GM12864 (cell line): ENCODE results near the gene GP1BB.
"Not testable (repeated sequence)": the region's sequence is repeated elsewhere in the genome, so short reads cannot be mapped to it uniquely, and the experiment has no call there.

Experiments used
- DNase-seq: peaks from one replicate; pipeline ENCODE4 v3.0.0-alpha.2; 2011; ENCODE audit warnings: low read depth
- H3K4me3 ChIP-seq: 2 replicates; pipeline ENCODE4 v1.5.1; 2011; ENCODE audit warnings: mild to moderate bottlenecking, low read depth, low read length, control low read depth
- TF ChIP-seq, protein P1 (sequence below): IDR thresholded peaks from 2 replicates; pipeline ENCODE4 v1.5.1; 2011; ENCODE audit warnings: low read depth, mild to moderate bottlenecking, moderate library complexity, low read length, control low read depth, inconsistent platforms; ENCODE audit errors: missing control alignments

The GP1BB gene

DNA sequence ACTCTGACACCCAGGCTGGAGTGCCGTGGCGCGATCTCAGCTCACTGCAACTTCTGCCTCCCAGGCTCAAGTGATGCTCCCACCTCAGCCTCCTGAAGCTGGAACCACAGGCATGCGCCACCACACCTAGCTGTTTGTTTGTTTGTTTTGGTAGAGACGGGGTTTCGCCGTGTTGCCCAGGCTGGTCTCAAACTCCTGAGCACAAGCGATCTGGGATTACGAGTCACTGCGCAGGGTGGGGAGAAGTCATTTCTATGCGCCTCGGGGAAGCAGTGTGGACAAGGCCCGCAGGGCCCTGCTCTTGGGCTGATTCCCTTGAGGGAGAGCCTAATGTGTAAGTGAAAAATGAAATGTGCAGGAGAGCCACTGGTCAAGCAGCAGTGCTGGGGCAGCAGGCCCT is 28.6 kb upstream of the GP1BB start:
- no peak overlapping the region for H3K4me3 ChIP-seq
- no peak for DNase-seq
- TF ChIP-seq, protein P1, sequence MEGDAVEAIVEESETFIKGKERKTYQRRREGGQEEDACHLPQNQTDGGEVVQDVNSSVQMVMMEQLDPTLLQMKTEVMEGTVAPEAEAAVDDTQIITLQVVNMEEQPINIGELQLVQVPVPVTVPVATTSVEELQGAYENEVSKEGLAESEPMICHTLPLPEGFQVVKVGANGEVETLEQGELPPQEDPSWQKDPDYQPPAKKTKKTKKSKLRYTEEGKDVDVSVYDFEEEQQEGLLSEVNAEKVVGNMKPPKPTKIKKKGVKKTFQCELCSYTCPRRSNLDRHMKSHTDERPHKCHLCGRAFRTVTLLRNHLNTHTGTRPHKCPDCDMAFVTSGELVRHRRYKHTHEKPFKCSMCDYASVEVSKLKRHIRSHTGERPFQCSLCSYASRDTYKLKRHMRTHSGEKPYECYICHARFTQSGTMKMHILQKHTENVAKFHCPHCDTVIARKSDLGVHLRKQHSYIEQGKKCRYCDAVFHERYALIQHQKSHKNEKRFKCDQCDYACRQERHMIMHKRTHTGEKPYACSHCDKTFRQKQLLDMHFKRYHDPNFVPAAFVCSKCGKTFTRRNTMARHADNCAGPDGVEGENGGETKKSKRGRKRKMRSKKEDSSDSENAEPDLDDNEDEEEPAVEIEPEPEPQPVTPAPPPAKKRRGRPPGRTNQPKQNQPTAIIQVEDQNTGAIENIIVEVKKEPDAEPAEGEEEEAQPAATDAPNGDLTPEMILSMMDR = no peak

DNA sequence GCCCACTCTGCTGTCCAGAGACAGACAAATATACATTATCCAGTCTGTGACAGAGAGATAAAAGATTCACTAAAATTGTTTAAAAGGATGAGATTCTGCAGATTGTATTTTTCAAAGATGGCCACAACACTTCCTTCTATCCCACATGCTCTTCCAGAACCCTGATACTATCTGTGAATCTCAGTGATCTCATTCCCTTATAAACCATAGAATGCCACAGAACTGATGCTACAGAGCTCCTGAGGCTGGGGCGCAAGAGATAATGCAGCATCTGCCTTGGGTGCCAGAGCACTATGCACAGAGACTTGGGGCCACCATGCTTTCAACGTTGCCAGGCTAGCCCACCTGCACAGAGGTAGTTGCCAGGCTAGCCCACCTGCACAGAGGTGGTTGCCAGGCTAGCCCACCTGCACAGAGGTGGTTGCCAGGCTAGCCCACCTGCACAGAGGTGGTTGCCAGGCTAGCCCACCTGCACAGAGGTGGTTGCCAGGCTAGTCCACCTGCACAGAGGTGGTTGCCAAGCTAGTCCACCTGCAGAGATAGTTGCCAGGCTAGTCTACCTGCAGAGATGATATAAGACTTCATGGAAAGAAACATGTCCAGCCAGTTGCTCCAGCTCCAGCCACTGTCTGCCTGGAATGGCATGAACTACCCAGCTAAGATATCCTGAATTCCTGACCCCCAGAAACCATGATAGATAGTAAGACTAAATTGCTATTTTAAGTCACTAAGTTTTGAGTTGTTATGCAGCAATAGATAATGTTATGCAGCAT is 26.6 kb upstream of the GP1BB start:
- TF ChIP-seq, protein P1 = no peak
- DNase-seq = no peak
- H3K4me3 ChIP-seq = no peak overlapping the region

DNA sequence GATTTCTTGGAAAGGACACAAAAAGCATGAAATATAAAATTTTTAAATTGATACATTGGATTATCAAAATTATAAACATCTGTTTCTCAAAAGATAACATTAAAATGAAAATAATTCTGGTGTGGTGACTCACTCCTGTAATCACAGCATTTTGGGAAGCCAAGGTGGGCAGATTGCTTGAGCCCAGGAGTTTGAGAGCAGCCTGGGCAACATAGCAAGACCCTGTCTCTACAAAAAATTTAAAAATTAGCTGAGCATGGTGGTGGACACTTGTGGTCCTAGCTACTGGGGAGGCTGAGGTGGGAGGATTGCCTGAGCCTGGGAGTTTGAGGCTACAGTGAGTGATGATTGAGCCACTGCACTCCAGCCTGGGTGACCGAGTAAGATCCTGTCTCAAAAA is 25.5 kb upstream of the GP1BB start:
- H3K4me3 ChIP-seq, DNase-seq: not testable (repeated sequence)

DNA sequence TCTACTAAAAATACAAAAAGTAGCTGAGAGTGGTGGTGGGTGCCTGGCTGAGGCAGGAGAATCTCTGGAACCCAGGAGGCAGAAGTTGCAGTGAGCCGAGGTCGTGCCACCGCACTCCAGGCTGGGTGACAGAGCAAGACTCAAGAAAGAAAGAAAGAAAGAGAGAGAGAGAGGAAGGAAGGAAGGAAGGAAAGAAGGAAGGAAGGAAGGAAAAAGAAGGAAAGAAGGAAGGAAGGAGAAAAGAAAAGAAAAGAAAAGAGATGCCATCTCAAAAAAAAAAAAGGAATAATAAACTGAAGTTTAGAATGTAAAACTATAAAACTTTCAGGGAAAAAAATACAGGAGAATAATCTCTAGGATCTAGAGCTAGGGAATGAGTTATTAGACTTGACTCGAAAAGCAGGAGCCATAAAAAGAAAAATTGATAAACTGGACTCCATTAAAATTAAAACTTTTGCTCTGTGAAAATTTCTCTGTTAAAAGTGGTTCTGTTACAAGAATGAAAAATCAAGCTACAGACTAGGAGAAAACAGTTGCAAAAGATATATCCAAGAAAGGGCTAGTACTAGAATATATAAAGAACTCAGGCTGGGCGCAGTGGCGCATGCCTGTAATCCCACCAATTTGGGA is 22.4 kb upstream of the GP1BB start:
- TF ChIP-seq, protein P1 = no peak
- H3K4me3 ChIP-seq = no peak overlapping the region
- no peak for DNase-seq

DNA sequence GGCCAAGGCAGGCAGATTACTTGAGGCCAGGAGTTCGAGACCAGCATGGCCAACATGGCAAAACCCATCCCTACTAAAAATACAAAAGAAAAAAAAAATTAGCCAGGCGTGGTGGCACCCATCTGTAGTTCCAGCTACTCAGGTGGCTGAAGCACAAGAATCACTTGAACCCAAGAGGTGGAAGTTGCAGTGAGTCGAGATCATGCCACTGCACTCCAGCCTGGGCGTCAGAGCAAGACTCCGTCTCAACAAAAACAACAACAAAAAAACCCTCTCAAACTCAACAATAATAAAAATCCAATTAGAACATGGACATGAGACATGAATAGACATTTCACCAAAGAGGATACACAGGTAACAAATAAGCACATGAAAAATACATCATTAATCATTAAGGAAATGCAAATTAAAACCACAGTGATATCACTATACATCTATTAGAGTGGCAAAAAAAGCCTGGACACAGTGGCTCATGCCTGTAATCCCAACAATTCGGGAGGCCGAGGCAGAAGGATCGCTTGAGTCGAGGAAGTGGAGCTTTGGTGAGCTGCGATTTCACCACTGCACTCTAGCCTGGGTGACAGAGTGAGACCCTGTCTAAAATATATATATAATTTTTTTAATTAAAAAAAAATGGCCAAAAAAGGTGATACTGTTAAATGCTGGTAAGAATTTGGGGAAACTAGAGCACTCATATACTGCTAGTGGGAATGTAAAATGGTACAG is 21.8 kb upstream of the GP1BB start:
- TF ChIP-seq, protein P1 = no peak
- H3K4me3 ChIP-seq = no peak overlapping the region
- DNase-seq = no peak

DNA sequence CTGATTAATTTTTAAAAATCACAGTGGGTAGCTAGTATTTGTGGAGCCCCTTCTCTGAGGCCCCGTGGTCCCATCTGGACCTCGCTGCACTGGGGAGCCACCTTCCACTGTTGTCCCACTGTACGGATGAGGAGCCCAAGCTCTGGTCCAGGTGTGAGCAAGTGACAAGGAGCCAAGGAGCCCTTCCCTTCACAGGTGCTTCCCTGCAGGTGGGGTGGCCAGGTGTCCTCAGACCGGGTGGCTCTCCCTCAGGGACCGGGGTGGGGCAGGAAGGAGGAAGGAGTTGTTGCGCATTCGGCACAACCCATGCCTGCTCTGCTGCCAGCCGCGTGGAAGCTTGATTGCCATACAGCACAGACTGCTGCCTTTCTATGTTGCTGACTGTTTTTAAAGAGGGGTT is 19.5 kb upstream of the GP1BB start:
- no peak for DNase-seq
- TF ChIP-seq, protein P1 = no peak
- H3K4me3 ChIP-seq = no peak overlapping the region

DNA sequence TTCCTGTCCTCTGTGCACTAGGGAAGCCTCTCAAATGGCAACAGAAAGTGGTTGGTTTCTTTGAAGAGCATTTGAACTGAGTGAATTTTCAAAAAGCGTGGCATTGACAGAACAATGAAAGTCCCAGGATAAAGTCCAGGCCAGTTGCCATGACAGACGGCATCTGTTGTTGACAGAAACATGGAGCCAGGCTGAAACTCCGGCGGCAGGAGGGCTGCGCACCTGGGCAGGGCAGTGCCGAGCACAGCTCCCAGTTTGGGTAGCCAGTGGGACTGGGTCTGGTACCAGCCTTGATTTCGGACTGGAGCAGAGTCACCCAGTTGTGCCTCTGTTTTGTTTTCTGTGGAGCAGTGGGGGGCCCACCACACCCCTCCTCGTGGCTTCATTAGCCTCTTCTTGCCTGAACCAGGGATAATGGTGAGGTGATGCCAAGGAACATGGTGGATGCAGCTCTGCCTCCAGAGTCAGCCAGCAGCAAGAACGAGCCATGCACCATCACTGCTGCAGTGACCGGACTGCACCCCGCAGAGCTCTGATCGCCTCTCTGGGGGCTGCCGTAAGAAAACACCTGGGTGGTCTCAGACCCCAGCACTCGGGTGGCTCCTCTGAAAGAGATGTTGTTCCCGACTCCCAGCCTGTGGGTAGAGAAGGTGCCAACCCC is 18.9 kb upstream of the GP1BB start:
- TF ChIP-seq, protein P1 = no peak
- H3K4me3 ChIP-seq = no peak overlapping the region
- no peak for DNase-seq
